ENCODE results near the gene RNASEH2A.

The RNASEH2A gene

GRCh38 chr19:12788042-12788681 is 18.2 kb upstream of the RNASEH2A start:
- peak overlapping the region; percentile 33 to 75 for H3K4me3 ChIP-seq (ENCODE audit: low read depth in 1 of 2, low read length in 2 of 2)
- peaks cover 67% of the 10 kb centered on the region in 2 donors for H3K4me1 ChIP-seq (ENCODE audit: control insufficient read depth in 1 of 2, insufficient read depth in 2 of 2, low read length in 2 of 2)
- peak overlapping the region; percentile 100 for H3K27ac ChIP-seq (ENCODE audit: low read depth, low read length)
- H3K9me3 ChIP-seq (ENCODE audit: control insufficient read depth in 1 of 2, low read length in 2 of 2), result no peaks in the 10 kb centered on the region
- H3K9ac ChIP-seq (ENCODE audit: low read depth in 1 of 2, low read length in 2 of 2), result peak overlapping the region; percentile 86 to 99
- H3K27me3 ChIP-seq (ENCODE audit: control insufficient read depth in 1 of 2, insufficient read depth in 2 of 2, low read length in 2 of 2), result no peaks in the 10 kb centered on the region
- H3K36me3 ChIP-seq (ENCODE audit: control insufficient read depth in 1 of 2, insufficient read depth in 2 of 2, low read length in 2 of 2), result no peaks in the 10 kb centered on the region

DNA sequence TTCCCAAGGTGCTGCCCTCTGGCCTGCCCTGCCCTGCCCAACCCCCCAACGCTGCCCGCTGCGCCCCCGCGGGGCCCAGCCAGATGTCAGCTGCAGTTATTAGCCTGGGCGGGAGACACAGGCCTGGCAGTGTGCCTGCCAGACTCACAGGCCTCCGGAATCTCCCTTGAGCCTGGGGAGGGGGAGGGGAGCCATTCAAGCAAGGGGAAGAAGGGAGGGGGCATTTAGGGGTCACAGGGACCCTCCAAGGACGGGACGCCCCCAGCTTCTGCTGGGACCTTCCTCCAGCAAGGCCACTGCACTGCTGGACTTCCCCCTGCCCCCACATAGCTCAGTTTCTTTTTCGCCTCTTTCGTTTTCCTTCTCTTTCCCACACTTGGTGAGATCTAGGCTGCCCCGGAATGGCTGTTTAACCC is 17.7 kb upstream of the RNASEH2A start:
- no peaks in the 10 kb centered on the region for H3K9me3 ChIP-seq (ENCODE audit: control insufficient read depth in 1 of 2, low read length in 2 of 2)
- H3K4me1 ChIP-seq (ENCODE audit: control insufficient read depth in 1 of 2, insufficient read depth in 2 of 2, low read length in 2 of 2), result peaks cover 61 to 62% of the 10 kb centered on the region in 2 donors
- no peaks in the 10 kb centered on the region for H3K27me3 ChIP-seq (ENCODE audit: control insufficient read depth in 1 of 2, insufficient read depth in 2 of 2, low read length in 2 of 2)
- H3K9ac ChIP-seq (ENCODE audit: low read depth in 1 of 2, low read length in 2 of 2), result peak overlapping the region; percentile 86 to 99
- peak overlapping the region; percentile 70 to 75 for H3K4me3 ChIP-seq (ENCODE audit: low read depth in 1 of 2, low read length in 2 of 2)
- no peaks in the 10 kb centered on the region for H3K36me3 ChIP-seq (ENCODE audit: control insufficient read depth in 1 of 2, insufficient read depth in 2 of 2, low read length in 2 of 2)
- peak overlapping the region; percentile 100 for H3K27ac ChIP-seq (ENCODE audit: low read depth, low read length)

- no peaks in the 10 kb centered on the region for H3K27me3 ChIP-seq (ENCODE audit: control insufficient read depth in 1 of 2, insufficient read depth in 2 of 2, low read length in 2 of 2)
- H3K4me3 ChIP-seq (ENCODE audit: low read depth in 1 of 2, low read length in 2 of 2), result peak overlapping the region; percentile 75 to 91
- no peaks in the 10 kb centered on the region for H3K9me3 ChIP-seq (ENCODE audit: control insufficient read depth in 1 of 2, low read length in 2 of 2)
- peaks cover 59 to 61% of the 10 kb centered on the region in 2 donors for H3K4me1 ChIP-seq (ENCODE audit: control insufficient read depth in 1 of 2, insufficient read depth in 2 of 2, low read length in 2 of 2)
- H3K27ac ChIP-seq (ENCODE audit: low read depth, low read length), result peak overlapping the region; percentile 100
- peak overlapping the region; percentile 86 to 99 for H3K9ac ChIP-seq (ENCODE audit: low read depth in 1 of 2, low read length in 2 of 2)
- no peaks in the 10 kb centered on the region for H3K36me3 ChIP-seq (ENCODE audit: control insufficient read depth in 1 of 2, insufficient read depth in 2 of 2, low read length in 2 of 2)
Measured at GRCh38 chr19:12789098-12789903, 17.1 kb upstream of the RNASEH2A start.

DNA sequence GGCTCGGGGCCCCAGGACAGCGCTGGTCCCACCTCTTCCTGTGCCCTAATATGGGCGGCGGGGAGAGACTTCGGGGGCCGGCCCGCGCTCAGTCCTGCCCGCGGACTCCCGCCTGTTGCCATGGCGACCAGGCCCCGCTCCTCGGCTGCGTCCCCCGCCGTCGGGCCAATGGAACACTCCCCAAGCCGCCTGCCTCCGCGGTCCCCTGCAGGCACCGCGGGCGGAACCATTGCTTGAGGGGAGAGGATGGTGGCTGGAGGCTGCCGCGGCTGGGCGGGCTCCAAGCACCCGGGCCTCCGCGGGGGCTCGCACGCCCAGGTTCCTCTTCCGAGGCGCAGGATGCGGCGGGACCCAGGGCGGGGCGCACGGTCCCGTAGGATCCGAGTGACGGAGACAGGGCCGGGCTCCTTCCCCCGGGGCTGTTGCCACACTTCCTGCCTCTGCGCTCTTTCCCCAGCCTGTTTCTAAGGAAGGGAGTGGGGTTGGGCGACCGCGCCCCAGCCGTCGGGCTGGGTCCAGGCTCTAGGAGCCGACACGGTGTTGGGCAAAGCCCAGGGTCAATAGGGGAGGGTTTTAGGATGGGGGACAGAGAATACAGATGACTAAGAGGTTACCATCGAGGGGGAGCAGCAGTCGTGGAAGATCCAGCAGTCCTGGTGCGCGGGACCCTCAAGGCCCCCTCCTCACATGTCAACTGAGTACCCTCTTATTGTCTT is 16.3 kb upstream of the RNASEH2A start:
- Histone ChIP-seq H3K27ac (ENCODE audit: low read depth, low read length) (peak overlapping the region; percentile 100), H3K27me3 (ENCODE audit: control insufficient read depth in 1 of 2, insufficient read depth in 2 of 2, low read length in 2 of 2) (no peaks in the 10 kb centered on the region), H3K9ac (ENCODE audit: low read depth in 1 of 2, low read length in 2 of 2) (peak overlapping the region; percentile 99 to 100), H3K4me1 (ENCODE audit: control insufficient read depth in 1 of 2, insufficient read depth in 2 of 2, low read length in 2 of 2) (peaks cover 54 to 59% of the 10 kb centered on the region in 2 donors), H3K9me3 (ENCODE audit: control insufficient read depth in 1 of 2, low read length in 2 of 2) (no peaks in the 10 kb centered on the region), H3K4me3 (ENCODE audit: low read depth in 1 of 2, low read length in 2 of 2) (peak overlapping the region; percentile 72 to 91), H3K36me3 (ENCODE audit: control insufficient read depth in 1 of 2, insufficient read depth in 2 of 2, low read length in 2 of 2) (no peaks in the 10 kb centered on the region)

- H3K27me3 ChIP-seq (ENCODE audit: control insufficient read depth in 1 of 2, insufficient read depth in 2 of 2, low read length in 2 of 2), result no peaks in the 10 kb centered on the region
- H3K9me3 ChIP-seq (ENCODE audit: control insufficient read depth in 1 of 2, low read length in 2 of 2), result no peaks in the 10 kb centered on the region
- peak overlapping the region; percentile 72 to 91 for H3K4me3 ChIP-seq (ENCODE audit: low read depth in 1 of 2, low read length in 2 of 2)
- peak overlapping the region; percentile 100 for H3K27ac ChIP-seq (ENCODE audit: low read depth, low read length)
- peak overlapping the region; percentile 99 to 100 for H3K9ac ChIP-seq (ENCODE audit: low read depth in 1 of 2, low read length in 2 of 2)
- H3K4me1 ChIP-seq (ENCODE audit: control insufficient read depth in 1 of 2, insufficient read depth in 2 of 2, low read length in 2 of 2), result peaks cover 49 to 53% of the 10 kb centered on the region in 2 donors
- H3K36me3 ChIP-seq (ENCODE audit: control insufficient read depth in 1 of 2, insufficient read depth in 2 of 2, low read length in 2 of 2), result no peaks in the 10 kb centered on the region
Measured at GRCh38 chr19:12790628-12791344, 15.6 kb upstream of the RNASEH2A start.

DNA sequence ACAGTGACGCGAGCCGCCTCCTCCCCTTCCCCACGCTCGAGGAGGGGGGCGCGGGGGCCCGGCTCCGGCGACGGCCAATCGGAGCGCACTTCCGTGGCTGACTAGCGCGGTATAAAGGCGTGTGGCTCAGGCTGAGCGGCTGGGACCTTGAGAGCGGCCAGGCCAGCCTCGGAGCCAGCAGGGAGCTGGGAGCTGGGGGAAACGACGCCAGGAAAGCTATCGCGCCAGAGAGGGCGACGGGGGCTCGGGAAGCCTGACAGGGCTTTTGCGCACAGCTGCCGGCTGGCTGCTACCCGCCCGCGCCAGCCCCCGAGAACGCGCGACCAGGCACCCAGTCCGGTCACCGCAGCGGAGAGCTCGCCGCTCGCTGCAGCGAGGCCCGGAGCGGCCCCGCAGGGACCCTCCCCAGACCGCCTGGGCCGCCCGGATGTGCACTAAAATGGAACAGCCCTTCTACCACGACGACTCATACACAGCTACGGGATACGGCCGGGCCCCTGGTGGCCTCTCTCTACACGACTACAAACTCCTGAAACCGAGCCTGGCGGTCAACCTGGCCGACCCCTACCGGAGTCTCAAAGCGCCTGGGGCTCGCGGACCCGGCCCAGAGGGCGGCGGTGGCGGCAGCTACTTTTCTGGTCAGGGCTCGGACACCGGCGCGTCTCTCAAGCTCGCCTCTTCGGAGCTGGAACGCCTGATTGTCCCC is 14.9 kb upstream of the RNASEH2A start, which contains the start of gene JUNB:
Gene JUNB, plus strand, starts transcription at position 142 of the 706 bp plus-strand sequence. Its CDS starts 286 bp downstream, at position 428.
- peaks cover 49 to 53% of the 10 kb centered on the region in 2 donors for H3K4me1 ChIP-seq (ENCODE audit: control insufficient read depth in 1 of 2, insufficient read depth in 2 of 2, low read length in 2 of 2)
- no peaks in the 10 kb centered on the region for H3K27me3 ChIP-seq (ENCODE audit: control insufficient read depth in 1 of 2, insufficient read depth in 2 of 2, low read length in 2 of 2)
- no peaks in the 10 kb centered on the region for H3K9me3 ChIP-seq (ENCODE audit: control insufficient read depth in 1 of 2, low read length in 2 of 2)
- H3K27ac ChIP-seq (ENCODE audit: low read depth, low read length), result peak within 1 kb of the TSS; percentile 100
- peak within 1 kb of the TSS; percentile 99 to 100 for H3K9ac ChIP-seq (ENCODE audit: low read depth in 1 of 2, low read length in 2 of 2)
- peak within 1 kb of the TSS; percentile 91 to 95 for H3K4me3 ChIP-seq (ENCODE audit: low read depth in 1 of 2, low read length in 2 of 2)
- no peaks in the 10 kb centered on the region for H3K36me3 ChIP-seq (ENCODE audit: control insufficient read depth in 1 of 2, insufficient read depth in 2 of 2, low read length in 2 of 2)

DNA sequence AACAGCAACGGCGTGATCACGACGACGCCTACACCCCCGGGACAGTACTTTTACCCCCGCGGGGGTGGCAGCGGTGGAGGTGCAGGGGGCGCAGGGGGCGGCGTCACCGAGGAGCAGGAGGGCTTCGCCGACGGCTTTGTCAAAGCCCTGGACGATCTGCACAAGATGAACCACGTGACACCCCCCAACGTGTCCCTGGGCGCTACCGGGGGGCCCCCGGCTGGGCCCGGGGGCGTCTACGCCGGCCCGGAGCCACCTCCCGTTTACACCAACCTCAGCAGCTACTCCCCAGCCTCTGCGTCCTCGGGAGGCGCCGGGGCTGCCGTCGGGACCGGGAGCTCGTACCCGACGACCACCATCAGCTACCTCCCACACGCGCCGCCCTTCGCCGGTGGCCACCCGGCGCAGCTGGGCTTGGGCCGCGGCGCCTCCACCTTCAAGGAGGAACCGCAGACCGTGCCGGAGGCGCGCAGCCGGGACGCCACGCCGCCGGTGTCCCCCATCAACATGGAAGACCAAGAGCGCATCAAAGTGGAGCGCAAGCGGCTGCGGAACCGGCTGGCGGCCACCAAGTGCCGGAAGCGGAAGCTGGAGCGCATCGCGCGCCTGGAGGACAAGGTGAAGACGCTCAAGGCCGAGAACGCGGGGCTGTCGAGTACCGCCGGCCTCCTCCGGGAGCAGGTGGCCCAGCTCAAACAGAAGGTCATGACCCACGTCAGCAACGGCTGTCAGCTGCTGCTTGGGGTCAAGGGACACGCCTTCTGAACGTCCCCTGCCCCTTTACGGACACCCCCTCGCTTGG is 14.1 kb upstream of the RNASEH2A start:
- Histone ChIP-seq H3K27me3 (ENCODE audit: control insufficient read depth in 1 of 2, insufficient read depth in 2 of 2, low read length in 2 of 2) (no peaks in the 10 kb centered on the region), H3K9ac (ENCODE audit: low read depth in 1 of 2, low read length in 2 of 2) (peak overlapping the region; percentile 99 to 100), H3K27ac (ENCODE audit: low read depth, low read length) (peak overlapping the region; percentile 100), H3K4me1 (ENCODE audit: control insufficient read depth in 1 of 2, insufficient read depth in 2 of 2, low read length in 2 of 2) (peaks cover 44 to 46% of the 10 kb centered on the region in 2 donors), H3K36me3 (ENCODE audit: control insufficient read depth in 1 of 2, insufficient read depth in 2 of 2, low read length in 2 of 2) (no peaks in the 10 kb centered on the region), H3K4me3 (ENCODE audit: low read depth in 1 of 2, low read length in 2 of 2) (peak overlapping the region; percentile 91 to 95), H3K9me3 (ENCODE audit: control insufficient read depth in 1 of 2, low read length in 2 of 2) (no peaks in the 10 kb centered on the region)

DNA sequence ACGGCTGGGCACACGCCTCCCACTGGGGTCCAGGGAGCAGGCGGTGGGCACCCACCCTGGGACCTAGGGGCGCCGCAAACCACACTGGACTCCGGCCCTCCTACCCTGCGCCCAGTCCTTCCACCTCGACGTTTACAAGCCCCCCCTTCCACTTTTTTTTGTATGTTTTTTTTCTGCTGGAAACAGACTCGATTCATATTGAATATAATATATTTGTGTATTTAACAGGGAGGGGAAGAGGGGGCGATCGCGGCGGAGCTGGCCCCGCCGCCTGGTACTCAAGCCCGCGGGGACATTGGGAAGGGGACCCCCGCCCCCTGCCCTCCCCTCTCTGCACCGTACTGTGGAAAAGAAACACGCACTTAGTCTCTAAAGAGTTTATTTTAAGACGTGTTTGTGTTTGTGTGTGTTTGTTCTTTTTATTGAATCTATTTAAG is 13.5 kb upstream of the RNASEH2A start:
- Histone ChIP-seq H3K9me3 (ENCODE audit: control insufficient read depth in 1 of 2, low read length in 2 of 2) (no peaks in the 10 kb centered on the region), H3K36me3 (ENCODE audit: control insufficient read depth in 1 of 2, insufficient read depth in 2 of 2, low read length in 2 of 2) (no peaks in the 10 kb centered on the region), H3K27ac (ENCODE audit: low read depth, low read length) (peak overlapping the region; percentile 100), H3K9ac (ENCODE audit: low read depth in 1 of 2, low read length in 2 of 2) (peak overlapping the region; percentile 99 to 100), H3K4me1 (ENCODE audit: control insufficient read depth in 1 of 2, insufficient read depth in 2 of 2, low read length in 2 of 2) (peaks cover 39 to 40% of the 10 kb centered on the region in 2 donors), H3K4me3 (ENCODE audit: low read depth in 1 of 2, low read length in 2 of 2) (peak overlapping the region; percentile 91 to 95), H3K27me3 (ENCODE audit: control insufficient read depth in 1 of 2, insufficient read depth in 2 of 2, low read length in 2 of 2) (no peaks in the 10 kb centered on the region)

Measured in duodenal mucosa (tissue), 2 donors.